SK-N-SH (cell line): ENCODE data around the gene CARD14.

Experiments used
- CTCF ChIP-seq: fragments of 200-600 bp; sonication (generic); IDR thresholded peaks from 2 replicates; pipeline ENCODE4 v1.6.1; 2017; ENCODE audit warnings: antibody characterized with exemption, mild to moderate bottlenecking, moderate library complexity
- EP300 ChIP-seq, 2 experiments: IDR thresholded peaks; 2 replicates each; pipeline versions ENCODE4 v1.4.0 to v1.6.1; 2012; ENCODE audit warnings: borderline replicate concordance in 1 of 2, low read depth in 1 of 2, low read length in 1 of 2
- EZH2phosphoT487 ChIP-seq: fragments of 200-600 bp; sonication (generic); IDR thresholded peaks from 2 replicates; pipeline ENCODE4 v1.6.1; 2017; ENCODE audit warnings: low read depth, mixed run types, mild to moderate bottlenecking, antibody characterized with exemption, moderate library complexity, borderline replicate concordance
- POLR2AphosphoS5 ChIP-seq: IDR thresholded peaks from 2 replicates; pipeline ENCODE4 v1.6.1; 2012; ENCODE audit warnings: low read depth, low read length
- TAF1 ChIP-seq: IDR thresholded peaks from 2 replicates; pipeline ENCODE4 v1.6.1; 2012; ENCODE audit warnings: low read depth, mild to moderate bottlenecking, low read length, moderate library complexity, borderline replicate concordance
- TF ChIP-seq, protein P1 (sequence below): IDR thresholded peaks from 2 replicates; pipeline ENCODE4 v1.4.0; 2012; ENCODE audit warnings: low read depth
- TF ChIP-seq, protein P2 (sequence below): IDR thresholded peaks from 2 replicates; pipeline ENCODE4 v1.6.1; 2012; ENCODE audit warnings: mild to moderate bottlenecking, low read depth, low read length, moderate library complexity

GRCh38 chr17:80214878-80215210 lies 45.0 kb downstream of the CARD14 start:
- TF ChIP-seq EP300 (IDR thresholded peaks at IDR 0.05; ENCODE audit: borderline replicate concordance in 1 of 2, low read depth in 1 of 2, low read length in 1 of 2), result no peak
- no peak for TF ChIP-seq POLR2AphosphoS5
- TF ChIP-seq EZH2phosphoT487, result no peak
- no peak for TF ChIP-seq CTCF
- TF ChIP-seq, protein P1, sequence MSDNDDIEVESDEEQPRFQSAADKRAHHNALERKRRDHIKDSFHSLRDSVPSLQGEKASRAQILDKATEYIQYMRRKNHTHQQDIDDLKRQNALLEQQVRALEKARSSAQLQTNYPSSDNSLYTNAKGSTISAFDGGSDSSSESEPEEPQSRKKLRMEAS, result no peak
- no peak for TF ChIP-seq TAF1
- TF ChIP-seq, protein P2, sequence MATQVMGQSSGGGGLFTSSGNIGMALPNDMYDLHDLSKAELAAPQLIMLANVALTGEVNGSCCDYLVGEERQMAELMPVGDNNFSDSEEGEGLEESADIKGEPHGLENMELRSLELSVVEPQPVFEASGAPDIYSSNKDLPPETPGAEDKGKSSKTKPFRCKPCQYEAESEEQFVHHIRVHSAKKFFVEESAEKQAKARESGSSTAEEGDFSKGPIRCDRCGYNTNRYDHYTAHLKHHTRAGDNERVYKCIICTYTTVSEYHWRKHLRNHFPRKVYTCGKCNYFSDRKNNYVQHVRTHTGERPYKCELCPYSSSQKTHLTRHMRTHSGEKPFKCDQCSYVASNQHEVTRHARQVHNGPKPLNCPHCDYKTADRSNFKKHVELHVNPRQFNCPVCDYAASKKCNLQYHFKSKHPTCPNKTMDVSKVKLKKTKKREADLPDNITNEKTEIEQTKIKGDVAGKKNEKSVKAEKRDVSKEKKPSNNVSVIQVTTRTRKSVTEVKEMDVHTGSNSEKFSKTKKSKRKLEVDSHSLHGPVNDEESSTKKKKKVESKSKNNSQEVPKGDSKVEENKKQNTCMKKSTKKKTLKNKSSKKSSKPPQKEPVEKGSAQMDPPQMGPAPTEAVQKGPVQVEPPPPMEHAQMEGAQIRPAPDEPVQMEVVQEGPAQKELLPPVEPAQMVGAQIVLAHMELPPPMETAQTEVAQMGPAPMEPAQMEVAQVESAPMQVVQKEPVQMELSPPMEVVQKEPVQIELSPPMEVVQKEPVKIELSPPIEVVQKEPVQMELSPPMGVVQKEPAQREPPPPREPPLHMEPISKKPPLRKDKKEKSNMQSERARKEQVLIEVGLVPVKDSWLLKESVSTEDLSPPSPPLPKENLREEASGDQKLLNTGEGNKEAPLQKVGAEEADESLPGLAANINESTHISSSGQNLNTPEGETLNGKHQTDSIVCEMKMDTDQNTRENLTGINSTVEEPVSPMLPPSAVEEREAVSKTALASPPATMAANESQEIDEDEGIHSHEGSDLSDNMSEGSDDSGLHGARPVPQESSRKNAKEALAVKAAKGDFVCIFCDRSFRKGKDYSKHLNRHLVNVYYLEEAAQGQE, result no peak
